Activated CD4-positive, alpha-beta memory T cell treated with anti-CD3 and anti-CD28 coated beads for 36 hours (primary cell): ENCODE results near the gene HDDC3. TPM values are rescaled to one million over a fixed set of nuclear protein-coding genes. Genes with fewer than 3 reads are reported as not detected.
A peak's percentile ranks its signal among the peaks of the same experiment; 100 is the strongest.
"Not testable (repeated sequence)": the region's sequence is repeated elsewhere in the genome, so short reads cannot be mapped to it uniquely, and the experiment has no call there.

Experiments used
- CTCF ChIA-PET: fragments of 350-600 bp; sonication (Branson Sonifier 250); formaldehyde crosslinking; loops from one replicate; lab custom pipeline; 2021; ENCODE audit warnings: antibody characterized with exemption, inconsistent platforms; lab: Charles Lee
- POLR2A ChIA-PET: fragments of 350-600 bp; sonication (Branson Sonifier 250); formaldehyde crosslinking; loops from one replicate; lab custom pipeline; 2021; ENCODE audit warnings: antibody characterized with exemption; lab: Charles Lee
- DNase-seq: peaks from one replicate; pipeline ENCODE4 v3.0.0-alpha.2; 2020
- H3K27ac Mint-ChIP-seq: one replicate; pipeline ENCODE4 v1.8.0; 2021; ENCODE audit warnings: mixed read lengths
- H3K27me3 Mint-ChIP-seq: one replicate; pipeline ENCODE4 v1.8.0; 2021; ENCODE audit warnings: mixed read lengths
- H3K36me3 Mint-ChIP-seq: one replicate; pipeline ENCODE4 v1.8.0; 2021; ENCODE audit warnings: mixed read lengths
- H3K4me1 Mint-ChIP-seq: one replicate; pipeline ENCODE4 v1.8.0; 2021; ENCODE audit warnings: low read depth, mixed read lengths
- H3K4me3 Mint-ChIP-seq: one replicate; pipeline ENCODE4 v1.8.0; 2021; ENCODE audit warnings: mild to moderate bottlenecking, mixed read lengths
- H3K9me3 Mint-ChIP-seq: one replicate; pipeline ENCODE4 v1.8.0; 2021; ENCODE audit warnings: mixed read lengths
- intact Hi-C: fragments of 100-400 bp; cut with micrococcal nuclease; formaldehyde crosslinking; loops from one replicate; pipeline ENCODE4 v1.15.1; 2023
- total RNA-seq, 2 experiments: library from RNA; stranded (reverse); gene quantifications; one replicate each; pipeline ENCODE4 v1.2.3, GENCODE V29; 2021

The HDDC3 gene
- total RNA-seq, 2 experiments from 2014 or later: 45.0 to 45.8 TPM

DNA sequence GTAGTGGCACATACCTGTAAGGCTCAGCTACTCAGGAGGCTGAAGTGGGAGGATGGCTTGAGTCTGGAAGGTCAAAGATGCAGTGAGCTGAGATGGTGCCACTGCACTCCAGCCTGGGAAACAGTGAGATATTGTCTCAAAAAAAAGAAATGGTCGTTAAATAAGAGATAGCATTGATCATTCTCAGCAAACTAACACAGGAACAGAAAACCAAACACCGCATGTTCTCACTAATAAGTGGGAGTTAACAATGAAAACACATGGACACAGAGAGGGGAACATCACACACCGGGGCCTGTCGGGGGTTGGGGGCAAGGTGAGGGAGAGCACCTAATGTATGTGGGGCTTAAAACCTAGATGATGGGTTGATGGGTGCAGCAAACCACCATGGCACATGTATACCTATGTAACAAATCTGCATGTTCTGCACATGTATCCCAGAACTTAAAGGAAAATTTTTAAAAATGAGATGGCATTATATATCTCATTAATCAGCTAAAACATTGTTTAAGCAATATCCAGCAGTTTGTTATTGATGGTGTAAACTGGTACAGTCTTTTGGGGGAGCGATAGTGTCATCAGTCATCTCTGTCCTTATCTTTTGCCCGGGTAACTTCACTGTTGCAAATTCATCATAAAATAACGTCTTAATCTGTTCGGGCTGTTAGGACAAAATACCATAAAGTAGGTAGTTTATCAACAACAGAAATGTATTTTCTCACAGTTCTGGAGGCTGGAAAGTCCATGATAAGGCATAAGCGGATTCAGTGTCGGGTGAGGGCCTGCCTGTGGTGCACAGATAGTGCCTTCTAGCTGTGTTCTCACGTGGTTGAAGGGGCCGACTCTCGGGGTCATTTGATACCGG lies 30.9 kb downstream of the HDDC3 start:
- Mint-ChIP-seq H3K27me3 (no peaks in the 10 kb centered on the region), H3K9me3 (no peaks in the 10 kb centered on the region), H3K27ac (peak overlapping the region; percentile 88), H3K36me3 (peaks cover 16% of the 10 kb centered on the region), H3K4me1 (peaks cover 25% of the 10 kb centered on the region), H3K4me3 (peak overlapping the region; percentile 83)
- CTCF ChIA-PET: interaction anchor here (0.6 to 8.0 kb wide), 10 partner anchors 11 to 582 kb away, joined by 3 to 231 read pairs (median 4); partner anchors contain the start of genes FES, HDDC3 and UNC45A
- intact Hi-C loops: loop anchor here (1.0 to 2.0 kb wide), 3 partner anchors 22 to 53 kb away; partner anchors contain the start of gene RCCD1
- POLR2A ChIA-PET: interaction anchor here (1.2 to 5.5 kb wide), 4 partner anchors 16 to 83 kb away, joined by 4 to 82 read pairs (median 4); partner anchors contain the start of genes HDDC3 and UNC45A
- DNase-seq: no peak

DNA sequence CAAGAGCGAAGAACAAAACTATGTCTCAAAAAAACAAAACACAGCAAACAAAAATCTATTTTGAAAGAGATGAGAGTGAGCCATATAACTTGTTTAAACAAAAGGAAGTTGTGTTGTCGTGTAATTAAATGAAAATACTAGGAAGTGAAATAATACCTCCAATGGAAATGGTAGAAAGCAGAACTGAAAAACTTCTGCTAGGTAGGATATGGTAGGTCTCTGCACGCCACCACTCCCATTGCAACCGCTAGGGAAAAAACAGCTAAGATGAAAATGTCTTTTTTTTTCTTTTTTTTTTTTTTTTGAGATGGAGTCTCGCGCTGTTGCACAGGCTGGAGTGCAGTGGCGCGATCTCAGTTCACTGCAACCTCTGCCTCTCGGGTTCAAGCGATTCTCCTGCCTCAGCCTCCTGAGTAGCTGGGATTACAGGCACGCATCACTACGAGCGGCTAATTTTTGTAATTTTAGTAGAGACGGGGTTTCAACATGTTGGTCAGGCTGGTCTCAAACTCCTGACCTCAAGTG lies 35.2 kb downstream of the HDDC3 start:
- H3K4me3 Mint-ChIP-seq, H3K27ac Mint-ChIP-seq, DNase-seq, H3K9me3 Mint-ChIP-seq, POLR2A ChIA-PET, intact Hi-C loops, H3K27me3 Mint-ChIP-seq, H3K36me3 Mint-ChIP-seq: not testable (repeated sequence)
- peaks cover 12% of the 10 kb centered on the region for H3K4me1 Mint-ChIP-seq
- CTCF ChIA-PET: interaction anchor here (1.0 to 1.3 kb wide), 4 partner anchors 11 to 36 kb away, joined by 3 to 8 read pairs (median 5); no protein-coding TSS in a partner anchor

- DNase-seq: no peak
- POLR2A ChIA-PET: interaction anchor here (0.5 kb wide), 1 partner anchor 280 kb away, joined by 3 read pairs; no protein-coding TSS in a partner anchor
- peaks cover 4% of the 10 kb centered on the region for H3K36me3 Mint-ChIP-seq
Observed at GRCh38 chr15:90895571-90896117, 36.7 kb downstream of the HDDC3 start.

DNA sequence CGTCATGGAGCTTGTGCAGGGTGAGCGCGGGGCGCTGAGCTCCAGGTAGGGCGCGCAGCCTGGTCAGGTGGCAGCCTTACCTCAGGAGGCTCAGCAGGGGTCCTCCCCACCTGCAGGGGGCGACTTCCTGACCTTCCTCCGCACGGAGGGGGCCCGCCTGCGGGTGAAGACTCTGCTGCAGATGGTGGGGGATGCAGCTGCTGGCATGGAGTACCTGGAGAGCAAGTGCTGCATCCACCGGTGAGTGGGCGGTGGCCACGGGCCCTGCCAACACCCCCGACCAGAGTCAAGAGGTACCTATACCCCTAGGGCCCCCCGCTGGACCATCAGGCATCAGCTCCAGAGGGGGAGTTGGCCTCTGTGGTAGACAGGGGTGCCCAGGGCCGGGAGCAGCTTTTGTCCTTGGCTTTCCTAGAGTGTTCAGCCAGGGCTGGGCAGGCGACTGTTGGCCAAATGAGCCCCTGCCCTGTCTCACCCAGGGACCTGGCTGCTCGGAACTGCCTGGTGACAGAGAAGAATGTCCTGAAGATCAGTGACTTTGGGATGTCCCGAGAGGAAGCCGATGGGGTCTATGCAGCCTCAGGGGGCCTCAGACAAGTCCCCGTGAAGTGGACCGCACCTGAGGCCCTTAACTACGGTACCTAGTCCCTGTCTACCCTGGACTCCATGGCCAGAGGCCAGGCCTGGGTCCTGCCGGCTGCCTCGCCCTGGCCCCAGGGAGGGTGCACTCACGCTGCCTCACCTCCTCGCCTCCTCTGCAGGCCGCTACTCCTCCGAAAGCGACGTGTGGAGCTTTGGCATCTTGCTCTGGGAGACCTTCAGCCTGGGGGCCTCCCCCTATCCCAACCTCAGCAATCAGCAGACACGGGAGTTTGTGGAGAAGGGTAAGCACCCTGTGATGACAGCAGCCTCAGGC lies 38.9 kb downstream of the HDDC3 start:
- Mint-ChIP-seq H3K4me1 (no peaks in the 10 kb centered on the region), H3K4me3 (no peak overlapping the region), H3K36me3 (peaks cover 4% of the 10 kb centered on the region), H3K9me3 (no peaks in the 10 kb centered on the region), H3K27ac (no peak overlapping the region), H3K27me3 (no peaks in the 10 kb centered on the region)
- ChIA-PET CTCF (interaction anchor here (0.7 to 1.5 kb wide), 5 partner anchors 9 to 41 kb away, joined by 3 to 4 read pairs (median 3); partner anchors contain the start of genes HDDC3 and UNC45A), POLR2A (no interaction called here)
- intact Hi-C loops: no loop called here
- DNase-seq: no peak

More at GRCh38 chr15:90895571-90896117, 36.7 kb downstream of the HDDC3 start:
- H3K27me3 Mint-ChIP-seq: no peaks in the 10 kb centered on the region
- no peak overlapping the region for H3K27ac Mint-ChIP-seq
- H3K4me1 Mint-ChIP-seq: no peaks in the 10 kb centered on the region
- intact Hi-C loops: no loop called here
- no peak overlapping the region for H3K4me3 Mint-ChIP-seq
- CTCF ChIA-PET: interaction anchor here (1.3 to 2.4 kb wide), 2 partner anchors 10 to 37 kb away, joined by 10 to 17 read pairs; partner anchors contain the start of gene HDDC3
- H3K9me3 Mint-ChIP-seq: no peaks in the 10 kb centered on the region

GRCh38 chr15:90892498-90893174 lies 39.7 kb downstream of the HDDC3 start:
- no peak overlapping the region for H3K27ac Mint-ChIP-seq
- POLR2A ChIA-PET: no interaction called here
- CTCF ChIA-PET: interaction anchor here (0.7 to 1.5 kb wide), 5 partner anchors 10 to 42 kb away, joined by 3 to 4 read pairs (median 3); partner anchors contain the start of genes HDDC3 and UNC45A

GRCh38 chr15:90892023-90892422 lies 40.3 kb downstream of the HDDC3 start:
- Mint-ChIP-seq H3K9me3 (no peaks in the 10 kb centered on the region), H3K27me3 (peaks cover 2% of the 10 kb centered on the region), H3K36me3 (peaks cover 4% of the 10 kb centered on the region), H3K27ac (no peak overlapping the region), H3K4me3 (no peak overlapping the region), H3K4me1 (no peaks in the 10 kb centered on the region)
- no peak for DNase-seq
- POLR2A ChIA-PET: no interaction called here
- intact Hi-C loops: no loop called here
- CTCF ChIA-PET: no interaction called here

More at GRCh38 chr15:90892498-90893174, 39.7 kb downstream of the HDDC3 start:
- Mint-ChIP-seq H3K4me3 (no peak overlapping the region), H3K9me3 (no peaks in the 10 kb centered on the region), H3K27me3 (peaks cover 1% of the 10 kb centered on the region), H3K36me3 (peaks cover 4% of the 10 kb centered on the region), H3K4me1 (no peaks in the 10 kb centered on the region)
- DNase-seq: no peak
- intact Hi-C loops: no loop called here

GRCh38 chr15:90891346-90891949 lies 40.9 kb downstream of the HDDC3 start:
- Mint-ChIP-seq H3K9me3 (no peaks in the 10 kb centered on the region), H3K27me3 (peaks cover 2% of the 10 kb centered on the region), H3K27ac (no peak overlapping the region), H3K4me1 (no peaks in the 10 kb centered on the region), H3K4me3 (no peak overlapping the region), H3K36me3 (peaks cover 4% of the 10 kb centered on the region)
- intact Hi-C loops: no loop called here
- ChIA-PET POLR2A (no interaction called here), CTCF (interaction anchor here (1.5 kb wide), 1 partner anchor 11 kb away, joined by 8 read pairs; no protein-coding TSS in a partner anchor)
- no peak for DNase-seq

DNA sequence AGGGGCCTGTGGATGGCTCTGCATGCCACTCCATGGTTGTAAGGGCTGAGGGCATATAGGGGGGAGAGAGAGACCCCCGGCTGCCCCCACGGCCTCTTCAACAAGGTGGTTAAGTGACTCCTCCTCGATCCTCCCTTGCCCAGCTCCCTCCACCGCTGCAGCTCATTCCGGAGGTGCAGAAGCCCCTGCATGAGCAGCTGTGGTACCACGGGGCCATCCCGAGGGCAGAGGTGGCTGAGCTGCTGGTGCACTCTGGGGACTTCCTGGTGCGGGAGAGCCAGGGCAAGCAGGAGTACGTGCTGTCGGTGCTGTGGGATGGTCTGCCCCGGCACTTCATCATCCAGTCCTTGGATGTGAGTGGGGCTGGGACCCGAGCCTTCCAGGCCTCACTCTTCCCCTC lies 41.5 kb downstream of the HDDC3 start:
- Mint-ChIP-seq H3K36me3 (peaks cover 4% of the 10 kb centered on the region), H3K27ac (no peak overlapping the region), H3K9me3 (no peaks in the 10 kb centered on the region), H3K4me1 (peaks cover 3% of the 10 kb centered on the region), H3K4me3 (no peak overlapping the region), H3K27me3 (peaks cover 2% of the 10 kb centered on the region)
- ChIA-PET CTCF (interaction anchor here (1.5 kb wide), 1 partner anchor 11 kb away, joined by 8 read pairs; no protein-coding TSS in a partner anchor), POLR2A (no interaction called here)
- no peak for DNase-seq
- intact Hi-C loops: no loop called here

DNA sequence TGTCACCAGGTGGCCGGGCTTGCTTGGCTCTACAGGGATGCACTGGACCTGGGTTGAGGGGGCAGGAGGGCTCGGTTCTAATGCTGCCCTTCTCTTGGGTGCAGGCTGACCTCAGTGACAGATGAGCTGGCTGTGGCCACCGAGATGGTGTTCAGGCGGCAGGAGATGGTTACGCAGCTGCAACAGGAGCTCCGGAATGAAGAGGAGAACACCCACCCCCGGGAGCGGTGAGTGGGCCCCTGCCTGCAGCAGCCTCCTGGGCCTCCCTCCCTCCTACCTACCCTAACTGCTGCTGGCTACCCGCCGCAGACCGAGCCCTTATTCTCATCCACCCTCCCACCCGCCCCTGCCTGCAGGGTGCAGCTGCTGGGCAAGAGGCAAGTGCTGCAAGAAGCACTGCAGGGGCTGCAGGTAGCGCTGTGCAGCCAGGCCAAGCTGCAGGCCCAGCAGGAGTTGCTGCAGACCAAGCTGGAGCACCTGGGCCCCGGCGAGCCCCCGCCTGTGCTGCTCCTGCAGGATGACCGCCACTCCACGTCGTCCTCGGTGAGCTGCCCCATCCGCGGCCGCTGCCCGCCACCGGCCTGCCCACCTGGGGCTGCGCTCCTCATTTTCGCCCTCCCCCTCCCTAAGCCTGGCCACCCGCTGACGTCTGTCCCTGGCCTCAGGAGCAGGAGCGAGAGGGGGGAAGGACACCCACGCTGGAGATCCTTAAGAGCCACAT lies 42.5 kb downstream of the HDDC3 start:
- ChIA-PET CTCF (interaction anchor here (0.8 to 2.2 kb wide), 3 partner anchors 12 to 242 kb away, joined by 4 to 11 read pairs (median 8); no protein-coding TSS in a partner anchor), POLR2A (interaction anchor here (0.5 kb wide), 1 partner anchor 597 kb away, joined by 3 read pairs; no protein-coding TSS in a partner anchor)
- no peaks in the 10 kb centered on the region for H3K9me3 Mint-ChIP-seq
- intact Hi-C loops: loop anchor here (5.0 to 10.0 kb wide), 2 partner anchors 173 to 565 kb away; partner anchors contain the start of gene BLM
- peaks cover 5% of the 10 kb centered on the region for H3K27me3 Mint-ChIP-seq
- no peak overlapping the region for H3K27ac Mint-ChIP-seq
- DNase-seq: no peak
- H3K36me3 Mint-ChIP-seq: peaks cover 4% of the 10 kb centered on the region
- peaks cover 12% of the 10 kb centered on the region for H3K4me1 Mint-ChIP-seq
- H3K4me3 Mint-ChIP-seq: no peak overlapping the region
